Measurements from ENCODE around the gene MEPE.
A peak's percentile ranks its signal among the peaks of the same experiment; 100 is the strongest.
"Not testable (repeated sequence)": the region's sequence is repeated elsewhere in the genome, so short reads cannot be mapped to it uniquely, and the experiment has no call there.

Gene MEPE

GRCh38 chr4:87884976-87885549, 52.3 kb downstream of the MEPE start:
- DNase-seq = no peak

- no peak for DNase-seq
Observed at GRCh38 chr4:87886083-87886482, 53.3 kb downstream of the MEPE start.

GRCh38 chr4:87890753-87891152, 58.0 kb downstream of the MEPE start:
- DNase-seq = not testable (repeated sequence)

- DNase-seq = peak; percentile 3 to 54
Observed at GRCh38 chr4:87895964-87896621, 63.3 kb downstream of the MEPE start.
